ENCODE results near the gene KLHL8. TPM values are rescaled to one million over a fixed set of nuclear protein-coding genes. Genes with fewer than 3 reads are reported as not detected.
A peak's percentile ranks its signal among the peaks of the same experiment; 100 is the strongest.

Gene KLHL8
- total RNA-seq, 3 donors from 2014 or later, result 16.4 to 23.0 (median 18.9) TPM

DNA sequence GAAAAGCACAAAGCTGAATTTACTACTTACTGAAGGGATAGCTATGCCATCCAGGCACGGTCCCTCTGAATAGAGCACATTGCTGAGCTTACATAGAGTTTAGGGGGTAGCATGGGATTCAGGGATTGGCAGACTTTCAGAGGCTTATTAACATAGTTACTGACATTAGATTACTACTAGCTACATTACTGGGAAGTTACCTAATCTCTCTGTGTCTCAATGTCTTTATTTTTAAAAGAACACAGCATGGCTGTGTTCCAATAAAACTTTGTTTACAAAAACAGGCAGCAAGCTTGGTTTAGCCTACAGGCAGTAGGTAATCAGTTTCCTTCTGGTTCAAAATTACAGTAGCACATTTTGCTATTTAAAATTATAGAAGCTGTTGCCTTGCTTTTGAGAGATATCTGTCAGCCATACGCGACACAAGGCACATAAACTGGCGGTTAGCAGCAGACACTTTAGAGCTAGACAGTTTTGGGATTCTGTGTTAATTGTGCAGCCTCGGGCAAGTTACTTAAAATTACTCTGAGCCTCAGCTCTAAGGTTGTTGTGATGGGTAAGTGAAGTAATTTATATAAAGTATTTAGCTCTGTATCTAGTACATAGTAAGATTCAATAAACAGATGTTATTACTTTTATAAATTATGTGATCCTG lies 6.9 kb downstream of the KLHL8 start:
- Mint-ChIP-seq H3K4me1 (ENCODE audit: low read depth) (peaks cover 19% of the 10 kb centered on the region), H3K9me3 (no peaks in the 10 kb centered on the region), H3K27me3 (ENCODE audit: low read depth) (no peaks in the 10 kb centered on the region), H3K36me3 (ENCODE audit: insufficient read depth) (peaks cover 4% of the 10 kb centered on the region), H3K4me3 (no peak overlapping the region)
- ATAC-seq (no peak), DNase-seq (no peak)

DNA sequence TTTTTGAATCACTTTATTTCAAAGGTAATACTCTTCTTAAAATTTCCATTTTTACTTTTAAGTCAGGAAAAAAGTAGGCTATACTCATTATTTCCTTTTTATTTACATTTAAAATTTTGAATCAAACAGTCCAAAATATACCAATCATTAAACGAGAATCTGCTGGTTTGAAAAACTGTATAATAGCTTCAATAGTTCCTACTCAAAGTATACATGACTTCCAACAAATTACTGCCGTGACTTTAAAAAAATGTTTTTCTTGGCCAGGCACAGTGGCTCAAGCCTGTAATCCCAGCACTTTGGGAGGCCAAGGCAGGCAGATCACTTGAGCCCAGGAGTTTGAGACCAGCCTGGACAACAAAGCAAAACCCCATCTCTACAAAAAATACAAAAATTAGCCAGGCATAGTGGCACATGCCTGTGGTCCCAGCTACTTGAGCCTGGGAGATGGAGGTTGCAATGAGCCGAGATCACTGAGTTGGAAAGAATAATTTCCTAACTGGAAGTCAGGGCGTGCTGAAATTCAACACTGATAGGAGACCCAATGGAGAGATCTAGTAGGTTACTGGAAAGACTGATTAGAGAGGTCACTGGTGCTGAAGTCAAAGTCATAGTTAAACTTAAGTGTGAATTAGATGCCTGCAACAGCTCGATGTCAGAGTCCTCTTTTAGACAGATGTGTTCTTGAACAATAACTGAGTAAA lies 9.0 kb downstream of the KLHL8 start:
- H3K4me3 Mint-ChIP-seq, result no peak overlapping the region
- H3K4me1 Mint-ChIP-seq (ENCODE audit: low read depth), result peaks cover 12% of the 10 kb centered on the region
- peaks cover 12% of the 10 kb centered on the region for H3K36me3 Mint-ChIP-seq (ENCODE audit: insufficient read depth)
- H3K9me3 Mint-ChIP-seq, result no peaks in the 10 kb centered on the region
- no peak for DNase-seq
- no peak for ATAC-seq
- no peaks in the 10 kb centered on the region for H3K27me3 Mint-ChIP-seq (ENCODE audit: low read depth)

DNA sequence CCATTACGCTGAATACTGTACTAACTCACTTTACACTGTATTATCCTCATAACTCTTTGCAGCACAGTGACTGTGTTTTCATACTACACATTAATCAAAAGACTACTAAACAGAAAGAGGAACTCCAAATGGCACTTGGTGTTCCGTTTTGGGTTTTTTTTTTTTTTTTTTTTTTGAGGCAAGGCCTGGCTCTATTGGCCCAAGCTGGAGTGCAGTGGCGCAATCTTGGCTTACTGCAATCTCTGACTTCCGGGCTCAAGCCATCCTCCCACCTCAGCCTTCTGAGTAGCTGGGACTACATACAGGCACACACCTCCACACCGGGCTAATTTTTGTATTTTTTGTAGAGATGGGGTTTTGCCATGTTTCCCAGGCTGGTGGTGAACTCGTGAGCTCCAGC lies 10.7 kb downstream of the KLHL8 start:
- peak in 1 of 2 donors; percentile 34 for ATAC-seq
- Mint-ChIP-seq H3K4me3 (no peak overlapping the region), H3K36me3 (ENCODE audit: insufficient read depth) (peaks cover 15% of the 10 kb centered on the region), H3K9me3 (no peaks in the 10 kb centered on the region), H3K4me1 (ENCODE audit: low read depth) (peaks cover 13% of the 10 kb centered on the region), H3K27me3 (ENCODE audit: low read depth) (no peaks in the 10 kb centered on the region)
- no peak for DNase-seq

DNA sequence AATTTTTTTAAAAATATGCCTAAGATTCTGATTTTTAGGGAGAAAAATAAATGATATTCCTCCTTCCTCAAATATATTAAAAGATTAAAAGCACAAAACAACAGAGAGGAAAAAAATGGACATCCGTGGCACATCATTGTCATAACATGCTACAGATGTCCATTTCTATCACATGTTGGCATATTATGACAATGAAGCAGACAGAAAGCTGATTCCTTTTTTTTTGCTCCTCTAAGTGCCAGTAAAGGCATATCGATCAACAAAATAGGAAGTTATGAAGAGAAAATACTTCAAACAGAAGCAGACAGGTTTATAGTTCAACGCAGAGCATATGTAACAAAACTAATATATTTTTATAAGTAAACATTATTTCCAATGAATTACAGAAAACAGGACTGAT lies 11.2 kb downstream of the KLHL8 start:
- DNase-seq, result no peak
- no peak for ATAC-seq
- H3K4me1 Mint-ChIP-seq (ENCODE audit: low read depth), result peaks cover 13% of the 10 kb centered on the region
- H3K9me3 Mint-ChIP-seq, result no peaks in the 10 kb centered on the region
- no peak overlapping the region for H3K4me3 Mint-ChIP-seq
- no peaks in the 10 kb centered on the region for H3K27me3 Mint-ChIP-seq (ENCODE audit: low read depth)
- peaks cover 20% of the 10 kb centered on the region for H3K36me3 Mint-ChIP-seq (ENCODE audit: insufficient read depth)

DNA sequence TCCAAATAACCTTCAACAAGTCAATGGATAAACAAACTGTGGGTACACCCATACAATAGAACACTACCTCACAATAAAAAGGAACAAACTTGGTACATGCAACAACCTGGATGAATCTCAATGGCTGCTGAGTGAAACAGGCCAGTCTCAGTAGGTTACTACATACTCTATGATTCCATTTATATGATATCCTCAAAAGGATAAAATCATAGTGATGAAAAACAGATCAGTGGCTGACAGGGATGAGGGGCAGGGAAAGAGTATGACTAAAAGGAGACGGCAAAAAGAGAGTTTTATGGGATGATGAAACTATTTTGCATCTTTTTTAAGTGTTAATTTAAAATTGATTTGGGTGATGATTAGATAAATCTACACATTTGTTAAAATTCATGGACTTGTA lies 15.9 kb downstream of the KLHL8 start:
- H3K27me3 Mint-ChIP-seq (ENCODE audit: low read depth), result no peaks in the 10 kb centered on the region
- H3K4me1 Mint-ChIP-seq (ENCODE audit: low read depth), result peaks cover 10% of the 10 kb centered on the region
- H3K9me3 Mint-ChIP-seq, result peaks cover 9% of the 10 kb centered on the region
- ATAC-seq, result no peak
- peaks cover 20% of the 10 kb centered on the region for H3K36me3 Mint-ChIP-seq (ENCODE audit: insufficient read depth)
- no peak for DNase-seq
- H3K4me3 Mint-ChIP-seq, result no peak overlapping the region

DNA sequence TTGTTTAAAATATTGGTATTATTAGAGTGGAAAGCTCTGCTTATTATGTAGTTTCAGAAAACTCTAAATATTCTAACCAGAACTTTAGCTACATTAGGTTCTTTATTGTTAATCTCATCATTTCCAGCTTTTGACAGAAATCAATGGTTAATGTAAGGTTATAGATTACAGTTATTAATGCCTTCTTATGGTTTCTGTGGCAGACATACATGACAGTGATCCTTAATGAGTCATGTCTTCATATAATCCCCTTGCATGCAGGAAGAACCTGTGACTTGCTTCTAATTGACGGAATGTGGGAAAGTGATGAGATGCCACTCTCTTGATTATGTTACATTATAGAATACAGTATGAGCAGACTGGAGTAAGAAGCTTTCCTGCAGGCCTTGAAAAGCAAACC lies 23.5 kb downstream of the KLHL8 start:
- Mint-ChIP-seq H3K9me3 (no peaks in the 10 kb centered on the region), H3K4me3 (no peak overlapping the region), H3K4me1 (ENCODE audit: low read depth) (peaks cover 18% of the 10 kb centered on the region), H3K27me3 (ENCODE audit: low read depth) (no peaks in the 10 kb centered on the region), H3K36me3 (ENCODE audit: insufficient read depth) (peaks cover 7% of the 10 kb centered on the region)
- no peak for ATAC-seq
- DNase-seq, result no peak

DNA sequence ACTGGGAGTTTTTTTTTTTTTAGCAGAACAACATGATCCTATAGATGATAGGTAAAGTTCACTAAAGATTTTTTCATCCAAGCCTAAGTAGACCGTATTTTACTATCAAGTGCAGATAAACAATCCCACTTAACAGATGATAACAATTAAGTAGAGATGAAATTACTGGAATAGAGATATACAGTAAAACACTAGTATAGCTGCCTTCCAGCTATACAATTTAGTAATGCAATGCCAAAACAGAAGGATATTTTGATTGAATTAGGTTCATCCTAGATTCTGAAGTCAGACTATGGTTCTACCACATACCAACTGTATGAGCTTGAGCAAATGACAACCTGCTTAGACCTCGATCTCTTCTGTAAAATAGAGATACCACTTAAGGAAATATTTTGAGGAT lies 24.3 kb downstream of the KLHL8 start:
- Mint-ChIP-seq H3K4me3 (no peak overlapping the region), H3K4me1 (ENCODE audit: low read depth) (peaks cover 17% of the 10 kb centered on the region), H3K27me3 (ENCODE audit: low read depth) (no peaks in the 10 kb centered on the region), H3K36me3 (ENCODE audit: insufficient read depth) (peaks cover 11% of the 10 kb centered on the region), H3K9me3 (no peaks in the 10 kb centered on the region)
- no peak for DNase-seq
- no peak for ATAC-seq

DNA sequence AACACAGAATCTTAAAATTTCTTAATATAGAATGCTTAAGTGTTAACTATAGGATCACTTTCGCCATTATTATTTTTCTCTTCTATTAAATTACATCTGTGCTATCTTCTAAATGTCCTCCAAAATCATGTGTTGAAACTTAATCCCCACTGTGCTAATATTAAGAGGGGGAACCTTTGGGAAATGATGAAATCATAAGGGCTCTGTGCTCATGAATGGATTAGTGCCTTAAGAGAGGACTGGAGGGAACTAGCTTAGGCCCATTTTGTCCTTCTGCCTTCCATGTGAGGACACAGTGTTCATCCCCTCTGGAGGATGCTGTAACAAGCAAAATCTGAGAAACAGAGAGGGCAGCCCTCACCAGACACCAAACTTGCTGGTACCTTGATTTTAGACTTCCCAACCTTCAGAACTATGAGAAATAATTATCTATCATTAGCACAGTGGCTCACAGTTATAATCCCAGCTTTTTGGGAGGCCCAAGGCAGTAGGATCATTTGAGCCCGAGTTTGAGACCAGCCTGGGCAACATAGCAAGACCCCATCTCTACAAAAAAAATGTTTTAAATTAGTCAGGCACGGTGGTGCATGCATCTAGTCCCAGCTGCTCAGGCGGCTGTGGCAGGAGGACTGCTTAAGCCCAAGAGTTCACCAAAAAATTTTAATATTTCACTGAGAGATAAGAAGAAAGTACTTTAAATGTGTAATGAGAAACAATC lies 26.3 kb downstream of the KLHL8 start:
- Mint-ChIP-seq H3K9me3 (no peaks in the 10 kb centered on the region), H3K36me3 (ENCODE audit: insufficient read depth) (peaks cover 7% of the 10 kb centered on the region), H3K4me1 (ENCODE audit: low read depth) (peaks cover 9% of the 10 kb centered on the region), H3K27me3 (ENCODE audit: low read depth) (no peaks in the 10 kb centered on the region), H3K4me3 (no peak overlapping the region)
- ATAC-seq, result no peak
- DNase-seq, result no peak

DNA sequence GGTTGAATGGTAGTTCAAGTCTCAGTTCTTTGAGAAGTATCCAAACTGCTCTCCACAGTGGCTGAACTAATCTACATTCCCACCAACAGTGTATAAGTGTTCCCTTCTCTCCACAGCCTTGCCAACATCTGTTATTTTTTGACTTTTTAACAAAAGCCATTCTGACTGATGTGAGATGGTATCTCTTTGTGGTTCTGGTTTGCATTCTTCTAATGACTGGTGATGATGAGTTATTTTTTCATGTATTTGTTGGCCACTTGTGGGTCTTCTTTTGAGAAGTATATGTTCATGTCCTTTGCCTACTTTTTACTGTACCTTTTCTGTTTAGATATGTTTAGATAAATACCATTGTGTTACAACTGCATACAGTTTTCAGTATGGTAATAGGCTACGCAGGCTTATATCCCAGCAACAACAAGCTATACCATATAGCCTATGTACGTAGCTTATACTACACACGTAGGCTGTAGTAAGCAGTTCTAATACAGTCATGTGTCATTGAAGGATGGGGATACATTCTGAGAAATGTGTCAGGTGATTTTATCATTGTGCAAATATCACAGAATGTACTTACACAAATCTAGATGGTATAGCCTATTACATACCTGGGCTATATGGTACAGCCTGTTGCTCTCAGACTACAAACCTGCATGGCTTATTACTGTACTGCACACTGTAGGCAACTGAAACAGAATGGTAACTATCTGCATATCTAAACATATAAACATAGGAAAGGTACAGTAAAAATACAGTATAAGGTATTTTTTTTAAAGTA lies 28.1 kb downstream of the KLHL8 start:
- Mint-ChIP-seq H3K36me3 (ENCODE audit: insufficient read depth) (peaks cover 9% of the 10 kb centered on the region), H3K4me1 (ENCODE audit: low read depth) (peaks cover 5% of the 10 kb centered on the region), H3K9me3 (no peaks in the 10 kb centered on the region), H3K27me3 (ENCODE audit: low read depth) (no peaks in the 10 kb centered on the region), H3K4me3 (no peak overlapping the region)
- ATAC-seq (peak in 1 of 2 donors; percentile 23), DNase-seq (no peak)

DNA sequence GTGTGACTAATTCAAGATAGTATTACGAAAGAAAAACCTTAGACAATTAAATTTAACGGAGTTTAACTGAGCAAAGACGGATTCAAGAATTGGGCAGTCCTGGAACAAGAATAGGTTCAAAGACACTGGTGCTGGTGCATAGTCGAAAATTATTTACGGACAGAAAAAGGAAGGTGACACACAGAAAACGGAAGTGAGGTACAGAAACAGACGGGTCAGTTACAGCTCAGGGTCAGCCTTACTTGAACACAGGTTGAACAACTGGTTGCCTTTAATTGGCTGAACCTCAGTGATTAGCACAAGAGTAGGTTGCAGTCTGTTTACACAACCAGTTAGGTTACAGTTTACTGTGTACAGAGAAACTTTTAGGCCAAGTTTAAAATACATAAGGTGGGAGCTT lies 31.5 kb downstream of the KLHL8 start:
- no peak for ATAC-seq
- no peaks in the 10 kb centered on the region for H3K27me3 Mint-ChIP-seq (ENCODE audit: low read depth)
- no peak overlapping the region for H3K4me3 Mint-ChIP-seq
- H3K4me1 Mint-ChIP-seq (ENCODE audit: low read depth), result no peaks in the 10 kb centered on the region
- H3K36me3 Mint-ChIP-seq (ENCODE audit: insufficient read depth), result peaks cover 10% of the 10 kb centered on the region
- H3K9me3 Mint-ChIP-seq, result no peaks in the 10 kb centered on the region
- DNase-seq, result no peak

DNA sequence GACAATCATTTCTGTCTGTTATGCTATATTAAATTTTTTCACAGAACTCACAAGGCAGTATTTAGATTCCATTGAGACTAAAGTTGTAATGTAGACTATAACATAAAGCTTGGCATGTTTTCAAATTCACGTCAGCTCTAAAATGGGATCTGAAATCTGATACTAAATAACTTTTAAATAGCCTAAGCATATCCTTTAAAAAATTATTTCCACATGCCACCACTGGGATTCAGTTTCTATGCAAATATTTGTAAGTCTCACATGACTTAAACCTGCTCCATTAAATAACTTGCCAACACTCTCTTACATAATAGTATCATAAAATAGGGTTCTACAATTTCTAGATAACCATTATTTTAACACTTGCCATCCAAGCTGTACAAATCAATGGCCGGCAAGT lies 32.4 kb downstream of the KLHL8 start:
- DNase-seq, result no peak
- Mint-ChIP-seq H3K4me3 (no peak overlapping the region), H3K36me3 (ENCODE audit: insufficient read depth) (peaks cover 11% of the 10 kb centered on the region), H3K27me3 (ENCODE audit: low read depth) (no peaks in the 10 kb centered on the region), H3K4me1 (ENCODE audit: low read depth) (no peaks in the 10 kb centered on the region), H3K9me3 (no peaks in the 10 kb centered on the region)
- ATAC-seq, result no peak

DNA sequence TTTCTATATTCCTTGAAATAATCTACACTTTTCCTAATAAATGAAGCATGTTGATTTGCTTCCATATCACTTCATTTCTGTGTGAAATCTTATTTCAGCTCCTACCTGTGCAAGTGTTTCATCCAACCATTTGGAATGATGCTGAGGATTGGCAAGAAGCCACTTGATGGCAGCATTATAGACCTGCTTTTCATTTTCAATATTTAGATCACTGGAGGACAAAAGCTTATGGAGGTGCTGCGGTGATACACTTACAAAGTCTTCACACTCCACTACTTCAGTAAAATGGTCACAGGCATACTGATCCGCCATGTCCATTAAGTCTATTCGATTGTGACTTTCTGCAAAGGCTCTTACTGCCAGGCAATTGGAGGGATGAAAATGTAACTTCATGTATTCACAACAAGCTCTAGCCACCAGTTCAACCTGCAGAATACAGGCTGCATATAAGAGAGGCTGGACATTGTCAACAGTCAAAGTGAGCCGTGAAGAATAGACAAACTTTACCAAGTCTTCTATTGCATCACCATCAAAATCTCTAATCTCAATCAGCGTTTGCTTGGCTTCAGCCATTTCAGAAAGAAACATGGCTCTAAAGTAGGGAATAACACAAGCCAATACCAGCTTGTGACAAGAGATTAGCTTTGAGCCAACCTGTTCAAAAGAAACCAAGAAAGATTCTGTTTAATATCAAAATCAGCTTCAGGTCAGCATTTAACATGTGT lies 35.1 kb downstream of the KLHL8 start:
- DNase-seq (no peak), ATAC-seq (no peak)
- Mint-ChIP-seq H3K4me3 (no peak overlapping the region), H3K4me1 (ENCODE audit: low read depth) (no peaks in the 10 kb centered on the region), H3K9me3 (no peaks in the 10 kb centered on the region), H3K27me3 (ENCODE audit: low read depth) (no peaks in the 10 kb centered on the region), H3K36me3 (ENCODE audit: insufficient read depth) (peaks cover 9% of the 10 kb centered on the region)

DNA sequence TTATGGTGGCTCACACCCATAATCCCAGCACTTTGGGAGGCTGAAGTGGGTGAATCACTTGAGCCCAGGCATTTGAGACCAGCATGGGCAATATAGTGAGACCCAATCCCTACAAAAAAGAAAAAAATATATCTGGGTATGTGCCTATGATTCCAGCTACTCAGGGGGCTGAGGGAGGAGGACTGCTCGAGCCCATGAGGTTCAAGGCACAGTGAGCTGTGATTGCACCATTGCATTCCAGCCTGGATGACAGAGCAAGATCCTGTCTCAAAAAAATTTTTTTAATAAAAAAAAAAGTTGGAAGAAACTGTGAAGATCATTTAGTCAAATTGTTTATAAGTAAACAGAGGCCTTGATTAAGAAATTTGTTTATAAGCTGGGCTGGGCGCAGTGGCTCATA lies 39.7 kb downstream of the KLHL8 start:
- H3K9me3 Mint-ChIP-seq, result no peaks in the 10 kb centered on the region

DNA sequence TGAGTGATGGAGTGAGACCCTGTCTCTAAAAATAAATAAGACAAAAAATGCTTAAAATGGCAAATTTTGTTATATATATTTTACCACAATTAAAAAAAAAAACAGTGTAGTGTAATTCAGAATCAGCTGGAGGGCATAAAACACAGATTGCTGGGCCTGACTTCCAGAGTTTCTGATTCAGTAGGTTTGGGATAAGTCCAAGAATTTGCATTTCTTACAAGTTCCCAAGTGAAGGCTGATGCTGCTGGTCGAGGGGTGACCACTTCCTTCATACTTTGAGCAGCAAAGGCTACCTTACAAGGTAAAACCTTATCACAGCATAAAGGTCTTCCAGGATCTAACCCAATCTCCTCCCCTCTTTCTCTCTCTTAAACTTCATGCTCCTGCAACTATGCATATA lies 40.7 kb downstream of the KLHL8 start:
- Mint-ChIP-seq H3K4me3 (no peak overlapping the region), H3K9me3 (no peaks in the 10 kb centered on the region), H3K4me1 (ENCODE audit: low read depth) (no peaks in the 10 kb centered on the region), H3K27me3 (ENCODE audit: low read depth) (no peaks in the 10 kb centered on the region), H3K36me3 (ENCODE audit: insufficient read depth) (peaks cover 21% of the 10 kb centered on the region)
- ATAC-seq (no peak), DNase-seq (no peak)

More for the DNA sequence above, 39.7 kb downstream of the KLHL8 start:
- Mint-ChIP-seq H3K4me3 (no peak overlapping the region), H3K36me3 (ENCODE audit: insufficient read depth) (peaks cover 17% of the 10 kb centered on the region), H3K4me1 (ENCODE audit: low read depth) (no peaks in the 10 kb centered on the region), H3K27me3 (ENCODE audit: low read depth) (no peaks in the 10 kb centered on the region)
- ATAC-seq (no peak), DNase-seq (no peak)
